ENCODE data around the gene GALNT18. TPM values are rescaled to one million over a fixed set of nuclear protein-coding genes. Genes with fewer than 3 reads are reported as not detected.

The GALNT18 gene
- total RNA-seq, 1 donor: 4.7 TPM

DNA sequence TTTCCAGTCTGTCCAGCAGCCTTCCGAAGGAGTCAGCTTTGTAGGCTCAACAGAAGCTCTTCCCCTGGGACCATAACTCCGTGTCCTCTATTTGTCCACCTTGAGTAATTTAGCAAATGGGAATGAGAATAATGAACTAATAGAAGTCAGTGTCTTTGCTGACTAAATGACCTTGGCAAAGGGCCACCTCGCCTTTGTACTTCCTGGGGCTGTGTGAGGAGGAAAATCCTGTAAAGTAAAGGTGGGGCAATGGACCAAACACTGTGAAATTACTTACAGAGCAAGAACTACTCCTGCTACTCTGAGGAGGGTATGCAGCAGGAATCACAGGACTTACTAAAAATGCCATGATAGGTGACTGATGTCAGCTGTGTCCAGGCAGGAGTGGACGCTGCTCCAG lies 232.6 kb downstream of the GALNT18 start:
- Histone ChIP-seq H4K20me1 (ENCODE audit: insufficient read depth, low read length) (no peaks in the 10 kb centered on the region), H3K4me2 (ENCODE audit: insufficient read depth, low read length) (no peak overlapping the region), H3K27ac (ENCODE audit: low read depth, low read length) (no peak overlapping the region), H3K36me3 (ENCODE audit: insufficient read depth, low read length) (no peaks in the 10 kb centered on the region), H2AFZ (ENCODE audit: low read length) (no peak overlapping the region), H3K9me3 (ENCODE audit: low read depth, low read length) (no peaks in the 10 kb centered on the region), H3K4me3 (ENCODE audit: insufficient read depth, low read length) (no peak overlapping the region), H3K4me1 (ENCODE audit: insufficient read depth, low read length) (peaks cover 11% of the 10 kb centered on the region), H3K27me3 (ENCODE audit: insufficient read depth, low read length) (peaks cover 3% of the 10 kb centered on the region), H3K79me2 (ENCODE audit: insufficient read depth, low read length) (no peaks in the 10 kb centered on the region)
- TF ChIP-seq, protein P1, sequence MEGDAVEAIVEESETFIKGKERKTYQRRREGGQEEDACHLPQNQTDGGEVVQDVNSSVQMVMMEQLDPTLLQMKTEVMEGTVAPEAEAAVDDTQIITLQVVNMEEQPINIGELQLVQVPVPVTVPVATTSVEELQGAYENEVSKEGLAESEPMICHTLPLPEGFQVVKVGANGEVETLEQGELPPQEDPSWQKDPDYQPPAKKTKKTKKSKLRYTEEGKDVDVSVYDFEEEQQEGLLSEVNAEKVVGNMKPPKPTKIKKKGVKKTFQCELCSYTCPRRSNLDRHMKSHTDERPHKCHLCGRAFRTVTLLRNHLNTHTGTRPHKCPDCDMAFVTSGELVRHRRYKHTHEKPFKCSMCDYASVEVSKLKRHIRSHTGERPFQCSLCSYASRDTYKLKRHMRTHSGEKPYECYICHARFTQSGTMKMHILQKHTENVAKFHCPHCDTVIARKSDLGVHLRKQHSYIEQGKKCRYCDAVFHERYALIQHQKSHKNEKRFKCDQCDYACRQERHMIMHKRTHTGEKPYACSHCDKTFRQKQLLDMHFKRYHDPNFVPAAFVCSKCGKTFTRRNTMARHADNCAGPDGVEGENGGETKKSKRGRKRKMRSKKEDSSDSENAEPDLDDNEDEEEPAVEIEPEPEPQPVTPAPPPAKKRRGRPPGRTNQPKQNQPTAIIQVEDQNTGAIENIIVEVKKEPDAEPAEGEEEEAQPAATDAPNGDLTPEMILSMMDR (IDR thresholded peaks at IDR 0.05; ENCODE audit: extremely low read depth, low read depth, low read length): no peak
- DNase-seq (ENCODE audit: insufficient read length, low spot score, missing footprints): no peak

DNA sequence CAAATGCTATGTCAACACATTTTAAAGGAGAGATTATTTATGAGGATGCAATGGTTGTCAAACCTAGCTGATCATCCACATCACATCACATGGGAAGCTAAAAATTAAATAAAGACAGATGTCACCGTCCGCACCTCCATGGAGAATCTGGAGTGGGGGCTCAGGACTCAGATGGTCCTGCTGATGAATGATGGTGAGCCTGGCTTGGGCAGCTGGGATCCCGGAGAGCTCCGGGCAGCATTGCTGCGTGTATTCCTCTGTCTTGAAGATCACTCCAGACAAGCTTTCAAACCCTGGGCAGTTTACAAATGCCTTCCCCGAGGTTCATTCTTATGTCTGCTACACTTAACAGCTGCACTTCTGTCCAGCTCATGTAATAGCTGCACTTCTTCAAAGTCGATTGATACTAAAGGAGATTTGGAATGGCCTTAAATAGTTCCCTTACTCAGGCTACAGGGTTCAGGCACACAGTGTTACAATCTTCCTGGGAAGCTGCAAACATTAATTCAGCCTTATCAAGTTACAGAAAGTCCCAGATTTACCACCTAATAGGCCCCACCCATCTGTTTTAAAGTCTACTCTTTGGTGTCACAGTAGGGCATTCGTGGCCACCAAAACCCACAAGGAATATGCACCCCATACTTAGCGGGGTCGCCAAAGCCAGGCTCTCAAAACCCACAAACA lies 234.0 kb downstream of the GALNT18 start:
- no peak for DNase-seq (ENCODE audit: insufficient read length, low spot score, missing footprints)
- Histone ChIP-seq H3K27ac (ENCODE audit: low read depth, low read length) (no peak overlapping the region), H3K4me1 (ENCODE audit: insufficient read depth, low read length) (peaks cover 11% of the 10 kb centered on the region), H3K36me3 (ENCODE audit: insufficient read depth, low read length) (no peaks in the 10 kb centered on the region), H4K20me1 (ENCODE audit: insufficient read depth, low read length) (no peaks in the 10 kb centered on the region), H2AFZ (ENCODE audit: low read length) (no peak overlapping the region), H3K4me2 (ENCODE audit: insufficient read depth, low read length) (no peak overlapping the region), H3K27me3 (ENCODE audit: insufficient read depth, low read length) (peaks cover 3% of the 10 kb centered on the region), H3K9me3 (ENCODE audit: low read depth, low read length) (no peaks in the 10 kb centered on the region), H3K79me2 (ENCODE audit: insufficient read depth, low read length) (no peaks in the 10 kb centered on the region), H3K4me3 (ENCODE audit: insufficient read depth, low read length) (no peak overlapping the region)
- TF ChIP-seq, protein P1 (IDR thresholded peaks at IDR 0.05; ENCODE audit: extremely low read depth, low read depth, low read length): no peak

DNA sequence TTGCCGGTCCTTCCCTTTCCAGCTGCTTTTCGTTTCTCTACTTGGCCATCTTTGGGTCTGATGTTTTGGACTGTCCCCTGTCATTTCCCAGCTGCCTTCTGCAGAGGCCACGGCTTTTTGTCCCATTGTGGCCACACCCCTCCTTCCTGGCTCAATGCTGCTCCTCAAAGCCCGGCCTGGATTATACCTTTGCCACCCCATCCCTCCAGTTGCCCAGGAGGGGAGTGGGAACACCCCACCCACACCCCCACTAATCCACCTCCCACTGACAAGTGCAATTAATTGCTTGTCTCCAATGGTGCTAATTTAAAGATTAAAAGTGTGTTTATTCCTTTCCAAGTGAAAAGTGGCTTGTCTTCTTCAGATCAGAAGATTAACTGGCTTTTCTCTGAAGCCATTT lies 234.6 kb downstream of the GALNT18 start:
- TF ChIP-seq, protein P1 (IDR thresholded peaks at IDR 0.05; ENCODE audit: extremely low read depth, low read depth, low read length): no peak
- H2AFZ ChIP-seq (ENCODE audit: low read length): no peak overlapping the region
- no peaks in the 10 kb centered on the region for H3K79me2 ChIP-seq (ENCODE audit: insufficient read depth, low read length)
- DNase-seq (ENCODE audit: insufficient read length, low spot score, missing footprints): no peak
- no peaks in the 10 kb centered on the region for H4K20me1 ChIP-seq (ENCODE audit: insufficient read depth, low read length)
- no peaks in the 10 kb centered on the region for H3K36me3 ChIP-seq (ENCODE audit: insufficient read depth, low read length)
- H3K4me1 ChIP-seq (ENCODE audit: insufficient read depth, low read length): peaks cover 11% of the 10 kb centered on the region
- no peak overlapping the region for H3K4me3 ChIP-seq (ENCODE audit: insufficient read depth, low read length)
- no peak overlapping the region for H3K27ac ChIP-seq (ENCODE audit: low read depth, low read length)
- H3K4me2 ChIP-seq (ENCODE audit: insufficient read depth, low read length): no peak overlapping the region
- H3K9me3 ChIP-seq (ENCODE audit: low read depth, low read length): no peaks in the 10 kb centered on the region
- H3K27me3 ChIP-seq (ENCODE audit: insufficient read depth, low read length): peaks cover 3% of the 10 kb centered on the region

DNA sequence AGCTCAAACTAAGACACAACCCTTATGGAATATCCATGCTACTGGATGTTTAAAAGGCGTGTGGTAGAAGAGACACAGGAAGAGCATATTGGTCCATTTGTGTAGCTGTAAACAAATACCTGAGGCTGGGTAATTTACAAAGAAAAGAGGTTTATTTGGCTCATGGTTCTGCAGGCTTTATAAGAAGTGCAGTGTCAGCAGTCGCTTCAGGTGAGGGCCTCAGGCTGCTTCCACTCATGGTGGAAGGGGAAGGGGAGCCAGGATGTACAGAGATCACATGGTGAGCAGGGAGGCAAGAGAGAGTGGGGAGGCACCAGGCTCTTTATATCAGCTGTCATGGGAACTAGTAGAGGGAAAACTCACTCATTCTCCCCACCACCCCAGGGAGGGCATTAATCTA lies 237.0 kb downstream of the GALNT18 start:
- Histone ChIP-seq H3K79me2 (ENCODE audit: insufficient read depth, low read length) (no peaks in the 10 kb centered on the region), H3K27me3 (ENCODE audit: insufficient read depth, low read length) (peaks cover 3% of the 10 kb centered on the region), H4K20me1 (ENCODE audit: insufficient read depth, low read length) (no peaks in the 10 kb centered on the region), H3K27ac (ENCODE audit: low read depth, low read length) (no peak overlapping the region), H3K36me3 (ENCODE audit: insufficient read depth, low read length) (no peaks in the 10 kb centered on the region), H3K4me3 (ENCODE audit: insufficient read depth, low read length) (no peak overlapping the region), H3K4me2 (ENCODE audit: insufficient read depth, low read length) (no peak overlapping the region), H3K9me3 (ENCODE audit: low read depth, low read length) (no peaks in the 10 kb centered on the region), H2AFZ (ENCODE audit: low read length) (no peak overlapping the region), H3K4me1 (ENCODE audit: insufficient read depth, low read length) (no peaks in the 10 kb centered on the region)
- TF ChIP-seq, protein P1 (IDR thresholded peaks at IDR 0.05; ENCODE audit: extremely low read depth, low read depth, low read length): no peak
- no peak for DNase-seq (ENCODE audit: insufficient read length, low spot score, missing footprints)

All from osteoblast (primary cell).